Measurements from ENCODE around the gene WWP2. TPM values are rescaled to one million over a fixed set of nuclear protein-coding genes. Genes with fewer than 3 reads are reported as not detected.

The WWP2 gene
- total RNA-seq, 1 experiment from 2014 or later = 40.2 TPM

DNA sequence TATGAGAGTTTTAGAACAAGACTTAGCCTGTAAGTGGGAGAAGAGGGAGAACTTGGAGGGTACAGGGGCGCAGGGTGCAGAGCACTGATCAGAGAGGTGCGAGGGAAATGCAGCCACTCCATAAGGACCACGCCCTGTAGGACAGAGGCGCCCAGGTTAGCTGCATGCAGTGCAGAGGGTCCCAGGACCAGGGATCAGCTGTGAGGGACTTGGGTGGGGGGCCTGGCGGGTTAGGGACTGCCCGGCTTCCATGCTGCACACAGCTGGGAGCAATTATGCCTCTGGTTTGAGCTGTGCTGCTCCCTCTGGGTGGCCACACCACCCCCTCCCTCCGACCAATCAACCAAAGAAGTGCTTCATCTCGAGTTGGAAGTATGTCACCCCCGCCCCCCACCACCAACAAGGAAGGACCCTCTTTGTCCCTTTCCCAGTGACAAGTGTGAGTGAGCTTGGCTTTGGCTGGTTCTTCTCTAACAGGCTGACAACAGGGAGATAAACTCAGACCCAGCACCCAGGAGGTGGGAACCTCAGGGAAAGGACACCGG is 166.8 kb downstream of the WWP2 start:
- Histone ChIP-seq H3K9me3 (ENCODE audit: control insufficient read depth, low read depth, low read length) (no peaks in the 10 kb centered on the region), H3K4ac (ENCODE audit: low read depth, low read length) (no peak overlapping the region), H2AFZ (ENCODE audit: low read length) (no peak overlapping the region), H4K20me1 (ENCODE audit: control insufficient read depth, insufficient read depth, insufficient read length) (no peaks in the 10 kb centered on the region), H4K91ac (ENCODE audit: insufficient read length, low read depth, low read length) (no peak overlapping the region), H3K79me2 (ENCODE audit: insufficient read depth, low read length) (no peaks in the 10 kb centered on the region), H2BK20ac (ENCODE audit: low read depth, low read length, poor library complexity, severe bottlenecking) (no peak overlapping the region), H3K4me1 (ENCODE audit: insufficient read depth, low read length) (peaks cover 1% of the 10 kb centered on the region; the same call in 1 of the 2 replicates), H4K8ac (replicated peaks; ENCODE audit: insufficient read length, low read depth, low read length) (no peak overlapping the region), H2BK15ac (ENCODE audit: low read depth, low read length) (no peak overlapping the region), H3K79me1 (ENCODE audit: insufficient read depth, low read depth, low read length, poor library complexity, severe bottlenecking) (no peaks in the 10 kb centered on the region), H2BK12ac (ENCODE audit: insufficient read length, low read depth, low read length) (no peak overlapping the region), H4K5ac (ENCODE audit: insufficient read length, low read depth, low read length) (no peak overlapping the region), H3K4me2 (ENCODE audit: insufficient read depth, insufficient read length, low read length) (no peak overlapping the region), H2BK120ac (ENCODE audit: low read depth, low read length, poor library complexity, severe bottlenecking) (no peak overlapping the region), H3K27me3 (ENCODE audit: insufficient read depth, low read length) (no peaks in the 10 kb centered on the region), H3K9ac (ENCODE audit: extremely low read depth, insufficient read length, low read length) (no peak overlapping the region), H3K23ac (ENCODE audit: insufficient read length, low read depth, low read length) (no peak overlapping the region), H3K23me2 (ENCODE audit: insufficient read length, low read depth, low read length, poor library complexity, severe bottlenecking) (no peaks in the 10 kb centered on the region), H2AK5ac (ENCODE audit: insufficient read length, low read length) (no peak overlapping the region), H2BK5ac (ENCODE audit: insufficient read length, low read length) (no peak overlapping the region), H3K56ac (ENCODE audit: insufficient read length, low read depth, low read length) (no peak overlapping the region), H3K27ac (ENCODE audit: insufficient read length, low read depth, low read length) (no peak overlapping the region), H3K18ac (ENCODE audit: insufficient read length, low read depth, low read length) (no peak overlapping the region), H3K14ac (ENCODE audit: insufficient read depth, low read length) (no peak overlapping the region; the same call in 1 of the 2 replicates), H3T11ph (ENCODE audit: low read length) (no peak overlapping the region)
- H3K9me3 Mint-ChIP-seq = no peaks in the 10 kb centered on the region
- peaks cover 3 to 36% (median 12%) of the 10 kb centered on the region in 3 experiments; a peak in 6 of 7 replicates for H3K36me3 Mint-ChIP-seq (ENCODE audit: insufficient read depth in 1 of 3, low read depth in 3 of 3)
- H3K4me1 Mint-ChIP-seq = peaks cover 16 to 33% of the 10 kb centered on the region in 2 experiments
- peak overlapping the region in 2 of 3 experiments; percentile 69 to 85; a peak in 2 of 7 replicates for H3K27ac Mint-ChIP-seq
- H3K27me3 Mint-ChIP-seq (ENCODE audit: low read depth) = no peaks in the 10 kb centered on the region; the same call in 1 of the 2 replicates
- TF ChIP-seq, protein P1, sequence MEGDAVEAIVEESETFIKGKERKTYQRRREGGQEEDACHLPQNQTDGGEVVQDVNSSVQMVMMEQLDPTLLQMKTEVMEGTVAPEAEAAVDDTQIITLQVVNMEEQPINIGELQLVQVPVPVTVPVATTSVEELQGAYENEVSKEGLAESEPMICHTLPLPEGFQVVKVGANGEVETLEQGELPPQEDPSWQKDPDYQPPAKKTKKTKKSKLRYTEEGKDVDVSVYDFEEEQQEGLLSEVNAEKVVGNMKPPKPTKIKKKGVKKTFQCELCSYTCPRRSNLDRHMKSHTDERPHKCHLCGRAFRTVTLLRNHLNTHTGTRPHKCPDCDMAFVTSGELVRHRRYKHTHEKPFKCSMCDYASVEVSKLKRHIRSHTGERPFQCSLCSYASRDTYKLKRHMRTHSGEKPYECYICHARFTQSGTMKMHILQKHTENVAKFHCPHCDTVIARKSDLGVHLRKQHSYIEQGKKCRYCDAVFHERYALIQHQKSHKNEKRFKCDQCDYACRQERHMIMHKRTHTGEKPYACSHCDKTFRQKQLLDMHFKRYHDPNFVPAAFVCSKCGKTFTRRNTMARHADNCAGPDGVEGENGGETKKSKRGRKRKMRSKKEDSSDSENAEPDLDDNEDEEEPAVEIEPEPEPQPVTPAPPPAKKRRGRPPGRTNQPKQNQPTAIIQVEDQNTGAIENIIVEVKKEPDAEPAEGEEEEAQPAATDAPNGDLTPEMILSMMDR (conservative IDR thresholded peaks at IDR 0.05) = no peak
- WGBS (ENCODE audit: extremely low coverage, insufficient read length, low lambda C conversion rate) = no CpG with 5 or more reads among the region's 10 CpGs
- DNase-seq = no peak
- no peak overlapping the region; a peak in 1 of 5 replicates for H3K4me3 Mint-ChIP-seq

Data from H9 (cell line).